OCI-LY3 (cell line): ENCODE measurements around the gene AUNIP.
A peak's percentile ranks its signal among the peaks of the same experiment; 100 is the strongest.

Source experiments
- H2AFZ ChIP-seq: fragments of 200-600, 300-600 bp; shearing (Covaris generic); 2 replicates; pipeline ENCODE4 v1.6.0; 2014; ENCODE audit warnings: antibody characterized with exemption, low read depth, low read length
- H3K27ac ChIP-seq: fragments of 200-600, 300-600 bp; sonication (generic); 2 replicates; pipeline ENCODE4 v1.5.1; 2014; ENCODE audit warnings: mild to moderate bottlenecking, low read length, moderate library complexity, mixed read lengths
- H3K27me3 ChIP-seq: fragments of 200-600, 300-600 bp; sonication (generic); 2 replicates; pipeline ENCODE4 v1.6.1; 2014; ENCODE audit warnings: low read depth, low read length, mixed read lengths
- H3K36me3 ChIP-seq: fragments of 200-600, 300-600 bp; sonication (generic); replicated peaks from 2 replicates; pipeline ENCODE3; 2014; ENCODE audit warnings: low read depth, low read length, mixed read lengths
- H3K4me1 ChIP-seq: fragments of 300-600, 200-600 bp; sonication (generic); 2 replicates; pipeline ENCODE4 v1.6.1; 2014; ENCODE audit warnings: low read length, mixed read lengths
- H3K4me2 ChIP-seq: fragments of 200-600, 300-600 bp; sonication (generic); 2 replicates; pipeline ENCODE4 v1.6.1; 2014; ENCODE audit warnings: low read length, mixed read lengths
- H3K4me3 ChIP-seq: fragments of 300-600, 200-600 bp; sonication (generic); 2 replicates; pipeline ENCODE4 v1.5.1; 2014; ENCODE audit warnings: antibody characterized with exemption, mild to moderate bottlenecking, low read length, moderate library complexity
- H3K79me2 ChIP-seq: fragments of 300-600, 200-600 bp; shearing (Covaris generic); 2 replicates; pipeline ENCODE4 v1.6.1; 2014; ENCODE audit warnings: mild to moderate bottlenecking, low read length, mixed read lengths
- H3K9ac ChIP-seq: fragments of 300-600, 200-600 bp; shearing (Covaris generic); 2 replicates; pipeline ENCODE4 v1.6.0; 2014; ENCODE audit warnings: mild to moderate bottlenecking, low read length, moderate library complexity
- H3K9me3 ChIP-seq: fragments of 200-600, 300-600 bp; shearing (Covaris generic); 2 replicates; pipeline ENCODE4 v1.6.1; 2014; ENCODE audit warnings: low read length, mixed read lengths; ENCODE audit not compliant: insufficient read depth
- H4K20me1 ChIP-seq: fragments of 200-600, 300-600 bp; sonication (generic); 2 replicates; pipeline ENCODE4 v1.6.1; 2016; ENCODE audit warnings: low read length, mixed read lengths; ENCODE audit not compliant: insufficient read depth
- EZH2phosphoT487 ChIP-seq: fragments of 200-600 bp; shearing (Covaris generic); IDR thresholded peaks from 2 replicates; pipeline ENCODE4 v1.6.1; 2018; ENCODE audit warnings: antibody characterized with exemption, mixed run types, low read depth
- TF ChIP-seq, protein P1 (sequence below): fragments of 200-600, 300-600 bp; sonication (generic); IDR thresholded peaks from 2 replicates; pipeline ENCODE4 v1.5.1; 2014; ENCODE audit warnings: antibody characterized with exemption, low read length, low read depth

Gene AUNIP

DNA sequence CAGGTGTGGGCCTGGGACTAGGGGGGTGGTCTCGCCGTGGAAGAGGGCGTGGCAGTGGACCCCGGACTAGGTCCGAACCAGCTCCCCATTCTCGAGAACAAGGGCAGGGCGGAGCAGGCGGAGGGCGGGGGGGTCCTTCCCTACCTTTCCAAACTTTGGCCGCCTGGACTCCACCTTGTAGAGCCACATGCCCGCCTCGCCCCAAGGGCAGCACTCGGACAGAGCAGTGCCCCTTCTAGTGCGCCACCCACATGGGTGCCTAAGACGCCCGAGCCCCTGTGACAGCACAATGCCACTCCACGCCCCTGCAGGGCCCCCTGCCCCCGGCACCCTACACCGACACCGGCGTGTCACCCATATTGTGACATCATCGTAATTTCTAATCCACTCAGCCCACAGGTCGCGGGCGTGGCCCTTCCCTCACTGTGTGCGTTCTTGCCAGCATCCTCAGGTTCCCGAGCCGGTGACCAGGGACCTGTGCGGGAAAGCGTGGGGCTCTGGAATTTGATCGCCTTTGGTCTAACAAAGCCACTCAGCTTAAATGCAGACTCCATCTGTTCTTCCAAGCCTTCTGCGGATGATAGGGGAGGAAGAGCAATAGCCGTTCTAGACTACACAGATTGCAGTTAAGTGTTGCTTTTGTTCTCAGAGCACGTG is 47.5 kb upstream of the AUNIP start:
- Histone ChIP-seq H3K79me2 (peaks cover 41% of the 10 kb centered on the region), H3K9me3 (no peaks in the 10 kb centered on the region), H2AFZ (peak overlapping the region; percentile 85), H3K36me3 (peaks cover 24% of the 10 kb centered on the region), H3K9ac (peak overlapping the region; percentile 79), H3K4me3 (peak overlapping the region; percentile 100), H3K4me1 (peaks cover 14% of the 10 kb centered on the region), H3K4me2 (peak overlapping the region; percentile 88), H4K20me1 (peaks cover 21% of the 10 kb centered on the region), H3K27me3 (no peaks in the 10 kb centered on the region), H3K27ac (no peak overlapping the region)
- TF ChIP-seq EZH2phosphoT487, result no peak
- TF ChIP-seq, protein P1, sequence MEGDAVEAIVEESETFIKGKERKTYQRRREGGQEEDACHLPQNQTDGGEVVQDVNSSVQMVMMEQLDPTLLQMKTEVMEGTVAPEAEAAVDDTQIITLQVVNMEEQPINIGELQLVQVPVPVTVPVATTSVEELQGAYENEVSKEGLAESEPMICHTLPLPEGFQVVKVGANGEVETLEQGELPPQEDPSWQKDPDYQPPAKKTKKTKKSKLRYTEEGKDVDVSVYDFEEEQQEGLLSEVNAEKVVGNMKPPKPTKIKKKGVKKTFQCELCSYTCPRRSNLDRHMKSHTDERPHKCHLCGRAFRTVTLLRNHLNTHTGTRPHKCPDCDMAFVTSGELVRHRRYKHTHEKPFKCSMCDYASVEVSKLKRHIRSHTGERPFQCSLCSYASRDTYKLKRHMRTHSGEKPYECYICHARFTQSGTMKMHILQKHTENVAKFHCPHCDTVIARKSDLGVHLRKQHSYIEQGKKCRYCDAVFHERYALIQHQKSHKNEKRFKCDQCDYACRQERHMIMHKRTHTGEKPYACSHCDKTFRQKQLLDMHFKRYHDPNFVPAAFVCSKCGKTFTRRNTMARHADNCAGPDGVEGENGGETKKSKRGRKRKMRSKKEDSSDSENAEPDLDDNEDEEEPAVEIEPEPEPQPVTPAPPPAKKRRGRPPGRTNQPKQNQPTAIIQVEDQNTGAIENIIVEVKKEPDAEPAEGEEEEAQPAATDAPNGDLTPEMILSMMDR, result no peak

DNA sequence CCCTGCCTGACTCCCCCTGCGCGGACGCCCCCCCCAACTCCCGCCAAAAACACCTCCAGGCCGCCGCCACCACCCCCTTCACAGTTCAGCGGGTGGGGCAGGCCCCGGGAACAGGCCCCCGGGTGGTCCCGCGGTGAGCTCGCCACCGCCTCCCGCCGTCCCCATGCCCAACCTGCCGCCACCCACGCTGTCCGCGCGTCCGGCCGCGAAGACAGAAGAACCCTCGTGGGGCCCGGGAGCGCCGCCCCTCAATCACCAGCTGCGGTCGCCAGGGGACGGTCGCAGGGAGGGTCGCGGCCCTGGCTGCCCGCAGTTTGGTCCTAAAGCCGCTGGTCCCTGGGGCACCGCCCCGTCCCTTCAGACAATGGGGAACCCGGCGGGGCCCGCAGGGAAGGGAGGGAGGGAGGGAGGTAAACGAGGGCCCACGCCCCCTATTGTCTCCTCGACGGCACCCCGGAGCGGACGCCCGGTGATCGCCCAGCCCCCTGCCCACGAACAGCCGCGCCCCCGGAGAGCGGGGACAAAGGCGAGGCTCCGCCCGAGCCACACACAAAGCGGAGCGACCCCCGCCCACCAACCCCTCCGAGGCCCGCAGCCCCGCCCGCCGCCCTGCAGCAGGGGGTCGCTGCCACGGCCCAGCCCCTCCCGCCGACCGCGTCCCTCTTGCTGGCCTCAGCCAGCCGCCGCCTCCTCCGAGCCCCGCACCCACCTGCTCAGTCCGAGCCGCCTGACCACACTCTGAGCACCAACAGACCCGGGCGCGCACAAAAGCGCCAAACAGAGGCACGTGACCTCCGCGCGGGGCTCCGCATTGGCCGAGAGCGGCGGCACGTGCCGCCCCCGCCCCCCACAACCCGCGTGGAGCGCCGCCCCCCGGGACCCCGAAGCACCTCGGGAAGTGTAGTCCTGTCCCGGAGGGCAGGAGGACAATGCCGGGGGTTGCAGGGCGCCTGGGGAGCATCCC is 46.7 kb upstream of the AUNIP start, which contains the start of gene STMN1:
STMN1 (minus strand) TSS at position 740 of the 964 bp plus-strand sequence. CDS start 1,743 bp downstream, outside the sequence.
- Histone ChIP-seq H3K4me3 (peak within 1 kb of the TSS; percentile 100), H3K9ac (peak within 1 kb of the TSS; percentile 92), H3K27ac (peak within 1 kb of the TSS; percentile 72), H3K36me3 (peaks cover 30% of the 10 kb centered on the region), H2AFZ (peak within 1 kb of the TSS; percentile 85), H3K9me3 (no peaks in the 10 kb centered on the region), H3K4me2 (peak within 1 kb of the TSS; percentile 88), H3K27me3 (no peaks in the 10 kb centered on the region), H4K20me1 (peaks cover 21% of the 10 kb centered on the region), H3K79me2 (peaks cover 41% of the 10 kb centered on the region), H3K4me1 (peaks cover 14% of the 10 kb centered on the region)
- no peak for TF ChIP-seq EZH2phosphoT487

DNA sequence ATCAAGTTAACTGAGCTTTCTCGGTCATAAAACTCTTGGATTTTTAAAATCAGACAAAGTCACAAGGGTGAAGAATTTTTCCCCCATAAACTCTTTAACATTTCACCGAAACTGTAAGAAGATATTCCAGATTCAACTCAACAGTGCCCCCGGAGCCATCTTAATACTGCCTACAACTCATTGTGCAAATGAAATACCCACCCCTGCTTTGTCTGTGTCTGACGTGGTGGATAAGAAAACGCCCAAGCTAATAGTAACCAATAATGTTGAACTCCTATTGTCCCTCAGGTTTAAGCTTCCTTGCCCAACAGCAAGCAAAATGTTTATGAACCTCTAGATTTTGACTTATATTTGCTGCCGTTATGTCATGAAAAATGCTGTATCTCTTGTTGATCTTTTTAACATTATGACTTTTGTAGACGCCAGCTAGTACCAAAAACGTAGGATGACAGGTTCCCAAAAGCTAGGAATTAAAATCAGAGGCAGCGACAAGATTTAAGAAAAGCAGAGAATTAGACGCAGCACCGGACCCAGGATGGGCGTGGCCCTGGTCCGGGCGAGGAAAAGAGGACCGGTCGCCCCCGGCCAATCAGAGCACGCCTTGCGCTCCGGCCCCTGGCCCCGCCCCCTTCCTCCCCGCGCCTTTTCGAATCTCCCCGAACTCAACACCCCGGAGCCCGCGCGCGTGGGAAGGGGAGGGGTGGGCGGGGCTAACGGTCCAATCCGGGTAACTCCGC is 45.9 kb upstream of the AUNIP start:
- no peak overlapping the region for H2AFZ ChIP-seq
- peak overlapping the region; percentile 85 for H3K4me2 ChIP-seq
- TF ChIP-seq, protein P1, result no peak
- no peak for TF ChIP-seq EZH2phosphoT487
- H3K27me3 ChIP-seq, result no peaks in the 10 kb centered on the region
- H3K36me3 ChIP-seq, result peaks cover 38% of the 10 kb centered on the region
- H4K20me1 ChIP-seq, result peaks cover 21% of the 10 kb centered on the region
- H3K27ac ChIP-seq, result peak overlapping the region; percentile 72
- peaks cover 14% of the 10 kb centered on the region for H3K4me1 ChIP-seq
- H3K9ac ChIP-seq, result peak overlapping the region; percentile 92
- peak overlapping the region; percentile 100 for H3K4me3 ChIP-seq
- H3K79me2 ChIP-seq, result peaks cover 41% of the 10 kb centered on the region
- H3K9me3 ChIP-seq, result no peaks in the 10 kb centered on the region

DNA sequence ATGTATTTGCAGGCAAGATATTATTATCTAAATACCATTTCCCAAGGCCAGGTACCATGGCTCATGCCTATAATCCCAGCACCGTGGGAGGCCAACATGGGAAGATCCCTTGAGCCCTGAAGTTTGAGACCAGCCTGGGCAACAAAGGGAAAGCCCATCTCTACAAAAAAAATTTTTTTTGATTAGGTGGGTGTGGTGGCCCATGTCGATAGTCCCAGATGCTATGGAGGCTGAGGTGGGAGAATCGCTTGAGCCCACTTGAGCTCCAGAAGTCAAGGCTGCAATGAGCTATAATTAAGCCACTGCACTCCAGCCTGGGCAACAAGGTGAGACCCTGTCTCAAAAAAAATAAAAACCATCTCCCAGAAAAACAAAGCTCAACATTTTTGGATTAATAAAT is 44.7 kb upstream of the AUNIP start:
- Histone ChIP-seq H3K9me3 (no peaks in the 10 kb centered on the region), H2AFZ (no peak overlapping the region), H3K27me3 (no peaks in the 10 kb centered on the region), H3K4me1 (peaks cover 14% of the 10 kb centered on the region), H3K36me3 (peaks cover 48% of the 10 kb centered on the region), H3K4me2 (peak overlapping the region; percentile 85), H3K4me3 (peak overlapping the region; percentile 100), H3K79me2 (peaks cover 41% of the 10 kb centered on the region), H3K27ac (no peak overlapping the region), H3K9ac (no peak overlapping the region), H4K20me1 (peaks cover 21% of the 10 kb centered on the region)
- no peak for TF ChIP-seq EZH2phosphoT487
- TF ChIP-seq, protein P1, result no peak
